ENCODE results near the gene IRF4. TPM values are rescaled to one million over a fixed set of nuclear protein-coding genes. Genes with fewer than 3 reads are reported as not detected.

Gene IRF4
- total RNA-seq, 2 experiments from 2014 or later: 16.9 to 20.8 TPM

GRCh38 chr6:436308-437036 is 44.9 kb downstream of the IRF4 start:
- DNase-seq (no peak), ATAC-seq (ENCODE audit: poor library complexity) (no peak)
- Histone ChIP-seq H3K9me3 (ENCODE audit: control insufficient read depth in 1 of 2, insufficient read depth in 1 of 2, low read length in 2 of 2) (no peaks in the 10 kb centered on the region), H3K4me1 (ENCODE audit: insufficient read depth, low read length) (peaks cover 19% of the 10 kb centered on the region), H3K36me3 (ENCODE audit: insufficient read depth, low read length) (no peaks in the 10 kb centered on the region), H3K27ac (ENCODE audit: low read depth in 1 of 2, low read length in 2 of 2) (no peak overlapping the region), H3K4me3 (ENCODE audit: low read length) (no peak overlapping the region), H3K27me3 (ENCODE audit: control insufficient read depth in 1 of 2, insufficient read depth in 2 of 2, low read length in 2 of 2) (no peaks in the 10 kb centered on the region)
- no peak for TF ChIP-seq CTCF (IDR thresholded peaks at IDR 0.05)
- CTCF ChIA-PET: interaction anchor here (0.7 kb wide), 1 partner anchor 8 kb away, joined by 3 read pairs; no protein-coding TSS in a partner anchor
- H3K4me1 Mint-ChIP-seq (ENCODE audit: low read depth): peaks cover 17% of the 10 kb centered on the region
- H3K36me3 Mint-ChIP-seq (ENCODE audit: low read depth): no peaks in the 10 kb centered on the region
- POLR2A ChIA-PET: no interaction called here
- H3K9me3 Mint-ChIP-seq: no peaks in the 10 kb centered on the region
- H3K27ac Mint-ChIP-seq: no peak overlapping the region
- H3K27me3 Mint-ChIP-seq: no peaks in the 10 kb centered on the region
- H3K4me3 Mint-ChIP-seq: no peak overlapping the region
- intact Hi-C loops (cut with DNase I, micrococcal nuclease): no loop called here

GRCh38 chr6:437037-437392 is 45.5 kb downstream of the IRF4 start:
- Histone ChIP-seq H3K27ac (ENCODE audit: low read depth in 1 of 2, low read length in 2 of 2) (no peak overlapping the region), H3K4me3 (ENCODE audit: low read length) (no peak overlapping the region), H3K27me3 (ENCODE audit: control insufficient read depth in 1 of 2, insufficient read depth in 2 of 2, low read length in 2 of 2) (no peaks in the 10 kb centered on the region), H3K4me1 (ENCODE audit: insufficient read depth, low read length) (peaks cover 14% of the 10 kb centered on the region), H3K9me3 (ENCODE audit: control insufficient read depth in 1 of 2, insufficient read depth in 1 of 2, low read length in 2 of 2) (no peaks in the 10 kb centered on the region), H3K36me3 (ENCODE audit: insufficient read depth, low read length) (no peaks in the 10 kb centered on the region)
- Mint-ChIP-seq H3K27me3 (no peaks in the 10 kb centered on the region), H3K27ac (no peak overlapping the region), H3K4me1 (ENCODE audit: low read depth) (peaks cover 11% of the 10 kb centered on the region), H3K36me3 (ENCODE audit: low read depth) (no peaks in the 10 kb centered on the region), H3K9me3 (no peaks in the 10 kb centered on the region), H3K4me3 (no peak overlapping the region)
- ATAC-seq (ENCODE audit: poor library complexity) (no peak), DNase-seq (no peak)
- TF ChIP-seq CTCF (IDR thresholded peaks at IDR 0.05): no peak
- CTCF ChIA-PET: no interaction called here
- intact Hi-C loops (cut with DNase I, micrococcal nuclease): no loop called here
- POLR2A ChIA-PET: no interaction called here

DNA sequence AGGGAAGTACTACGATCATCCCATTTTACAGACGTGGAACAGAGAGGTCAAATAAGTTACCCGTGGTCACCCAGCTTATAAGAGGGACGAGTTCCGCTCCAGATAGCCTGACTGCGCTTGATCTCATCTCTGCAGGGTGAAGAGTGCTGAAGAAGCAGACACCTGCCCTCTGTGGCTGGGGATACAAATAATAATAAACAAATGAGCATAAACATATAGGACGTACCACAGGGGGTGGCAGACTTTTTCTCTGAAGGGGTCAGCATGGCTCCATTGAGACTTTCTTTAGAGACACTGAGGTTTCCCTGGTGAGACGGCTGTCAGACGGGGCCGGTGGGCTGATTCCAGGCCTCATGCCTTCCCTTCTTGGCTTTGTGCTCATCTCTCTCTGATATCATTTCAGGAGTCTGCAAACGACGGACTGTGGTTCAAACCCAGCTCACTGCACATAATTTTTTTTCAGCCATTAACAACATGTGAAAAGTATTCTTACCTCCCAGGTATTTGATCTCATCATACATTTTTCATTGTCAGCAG is 47.1 kb downstream of the IRF4 start:
- POLR2A ChIA-PET: no interaction called here
- Histone ChIP-seq H3K4me3 (ENCODE audit: low read length) (no peak overlapping the region), H3K27me3 (ENCODE audit: control insufficient read depth in 1 of 2, insufficient read depth in 2 of 2, low read length in 2 of 2) (no peaks in the 10 kb centered on the region), H3K36me3 (ENCODE audit: insufficient read depth, low read length) (no peaks in the 10 kb centered on the region), H3K4me1 (ENCODE audit: insufficient read depth, low read length) (peaks cover 11% of the 10 kb centered on the region), H3K9me3 (ENCODE audit: control insufficient read depth in 1 of 2, insufficient read depth in 1 of 2, low read length in 2 of 2) (no peaks in the 10 kb centered on the region), H3K27ac (ENCODE audit: low read depth in 1 of 2, low read length in 2 of 2) (no peak overlapping the region)
- Mint-ChIP-seq H3K4me3 (no peak overlapping the region), H3K27me3 (no peaks in the 10 kb centered on the region), H3K4me1 (ENCODE audit: low read depth) (peaks cover 14% of the 10 kb centered on the region), H3K36me3 (ENCODE audit: low read depth) (no peaks in the 10 kb centered on the region), H3K9me3 (no peaks in the 10 kb centered on the region), H3K27ac (no peak overlapping the region)
- intact Hi-C loops (cut with DNase I, micrococcal nuclease): no loop called here
- no peak for ATAC-seq (ENCODE audit: poor library complexity)
- no peak for TF ChIP-seq CTCF (IDR thresholded peaks at IDR 0.05)
- CTCF ChIA-PET: no interaction called here
- no peak for DNase-seq
